Erythroblast (primary cell): Measurements from ENCODE around the gene CTNND2.

ENCODE experiments used
- GATA1 ChIP-seq: IDR thresholded peaks from 2 replicates; pipeline ENCODE4 v1.6.1; 2011; ENCODE audit warnings: low read depth, mild to moderate bottlenecking, control low read depth, low read length, moderate library complexity
- POLR2A ChIP-seq: IDR thresholded peaks from 2 replicates; pipeline ENCODE4 v1.6.1; 2011; ENCODE audit warnings: mild to moderate bottlenecking, low read length

GRCh38 chr5:11790201-11790600 lies 114.0 kb downstream of the CTNND2 start:
- TF ChIP-seq POLR2A (no peak), GATA1 (no peak)
